D721Med (cell line): ENCODE results near the gene FAM222B.
A peak's percentile ranks its signal among the peaks of the same experiment; 100 is the strongest.

ENCODE experiments used
- DNase-seq: peaks from one replicate; pipeline ENCODE4 v3.0.0; 2011; ENCODE audit warnings: low spot score; ENCODE audit not compliant: insufficient read length
- FAIRE-seq: peaks from 2 replicates; lab custom pipeline; 2011; peaks lifted over from hg19 to GRCh38; lab: Jason Lieb, UNC
- TF ChIP-seq, protein P1 (sequence below): IDR thresholded peaks from 2 replicates; pipeline ENCODE4 v1.5.1; 2012; ENCODE audit warnings: mild to moderate bottlenecking, control low read depth; ENCODE audit not compliant: insufficient read depth; ENCODE audit errors: missing control alignments

Gene FAM222B

DNA sequence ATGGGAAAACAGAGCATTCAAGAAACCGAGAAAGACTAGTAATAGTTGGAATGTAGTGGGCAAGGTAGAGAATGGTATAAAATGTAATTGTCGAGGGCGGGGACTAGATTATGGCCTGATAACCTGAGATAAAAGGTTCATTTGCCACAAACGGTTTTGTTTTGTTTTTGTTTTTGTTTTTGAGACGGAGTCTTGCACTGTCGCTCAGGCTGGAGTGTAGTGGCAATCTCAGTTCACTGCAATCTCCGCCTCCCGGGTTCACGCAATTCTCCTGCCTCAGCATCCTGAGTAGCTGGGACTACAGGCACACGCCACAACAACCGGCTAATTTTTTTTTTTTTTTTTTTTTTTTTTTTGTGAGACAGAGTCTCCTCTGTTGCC lies 112.7 kb downstream of the FAM222B start:
- FAIRE-seq (no peak), DNase-seq (no peak)
- TF ChIP-seq, protein P1, sequence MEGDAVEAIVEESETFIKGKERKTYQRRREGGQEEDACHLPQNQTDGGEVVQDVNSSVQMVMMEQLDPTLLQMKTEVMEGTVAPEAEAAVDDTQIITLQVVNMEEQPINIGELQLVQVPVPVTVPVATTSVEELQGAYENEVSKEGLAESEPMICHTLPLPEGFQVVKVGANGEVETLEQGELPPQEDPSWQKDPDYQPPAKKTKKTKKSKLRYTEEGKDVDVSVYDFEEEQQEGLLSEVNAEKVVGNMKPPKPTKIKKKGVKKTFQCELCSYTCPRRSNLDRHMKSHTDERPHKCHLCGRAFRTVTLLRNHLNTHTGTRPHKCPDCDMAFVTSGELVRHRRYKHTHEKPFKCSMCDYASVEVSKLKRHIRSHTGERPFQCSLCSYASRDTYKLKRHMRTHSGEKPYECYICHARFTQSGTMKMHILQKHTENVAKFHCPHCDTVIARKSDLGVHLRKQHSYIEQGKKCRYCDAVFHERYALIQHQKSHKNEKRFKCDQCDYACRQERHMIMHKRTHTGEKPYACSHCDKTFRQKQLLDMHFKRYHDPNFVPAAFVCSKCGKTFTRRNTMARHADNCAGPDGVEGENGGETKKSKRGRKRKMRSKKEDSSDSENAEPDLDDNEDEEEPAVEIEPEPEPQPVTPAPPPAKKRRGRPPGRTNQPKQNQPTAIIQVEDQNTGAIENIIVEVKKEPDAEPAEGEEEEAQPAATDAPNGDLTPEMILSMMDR = no peak

DNA sequence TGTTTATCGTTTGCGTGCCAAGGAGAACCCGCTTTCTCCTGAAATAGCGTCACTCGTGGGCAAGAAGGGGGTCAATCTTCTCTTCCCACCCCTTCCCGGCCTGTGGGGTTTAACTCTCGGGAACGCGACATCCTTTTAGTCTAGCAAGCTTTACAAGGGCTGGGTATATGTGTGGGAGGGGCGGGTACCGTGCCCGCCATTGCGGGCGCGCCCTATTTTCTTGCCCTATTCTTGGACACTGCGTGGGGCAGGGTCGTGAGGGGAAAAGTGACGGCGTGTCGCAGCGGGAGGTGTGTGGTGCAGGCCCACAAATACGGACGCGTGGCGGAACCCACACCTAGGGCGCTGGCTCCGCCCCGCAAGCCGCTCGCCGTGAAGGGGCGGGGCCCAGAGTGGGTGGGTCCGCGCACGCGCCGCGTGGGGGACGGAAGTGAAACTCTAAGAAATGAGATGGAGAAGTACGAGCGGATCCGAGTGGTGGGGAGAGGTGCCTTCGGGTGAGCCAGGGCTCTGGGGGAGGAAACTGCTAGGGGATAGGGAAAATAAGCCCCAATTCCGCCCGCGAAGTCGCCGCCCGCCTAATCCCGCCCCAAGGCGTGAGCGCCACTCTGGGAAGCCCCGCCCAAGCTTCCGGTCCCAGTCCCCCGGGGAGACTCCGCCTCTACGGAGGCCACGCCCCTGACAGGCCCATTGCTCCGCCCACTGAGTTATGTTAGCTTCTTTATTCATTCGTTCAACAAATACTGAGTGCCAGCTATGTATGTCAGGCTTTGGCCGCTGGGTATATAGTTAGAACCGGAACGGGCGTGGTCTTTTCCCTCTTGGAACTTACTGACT lies 114.0 kb downstream of the FAM222B start, which contains the start of gene NEK8:
NEK8 (plus strand) TSS at position 425 of the 837 bp plus-strand sequence; CDS start at position 451, 26 bp downstream.
- FAIRE-seq (no peak), DNase-seq (peak; percentile 87)
- TF ChIP-seq, protein P1 = no peak

DNA sequence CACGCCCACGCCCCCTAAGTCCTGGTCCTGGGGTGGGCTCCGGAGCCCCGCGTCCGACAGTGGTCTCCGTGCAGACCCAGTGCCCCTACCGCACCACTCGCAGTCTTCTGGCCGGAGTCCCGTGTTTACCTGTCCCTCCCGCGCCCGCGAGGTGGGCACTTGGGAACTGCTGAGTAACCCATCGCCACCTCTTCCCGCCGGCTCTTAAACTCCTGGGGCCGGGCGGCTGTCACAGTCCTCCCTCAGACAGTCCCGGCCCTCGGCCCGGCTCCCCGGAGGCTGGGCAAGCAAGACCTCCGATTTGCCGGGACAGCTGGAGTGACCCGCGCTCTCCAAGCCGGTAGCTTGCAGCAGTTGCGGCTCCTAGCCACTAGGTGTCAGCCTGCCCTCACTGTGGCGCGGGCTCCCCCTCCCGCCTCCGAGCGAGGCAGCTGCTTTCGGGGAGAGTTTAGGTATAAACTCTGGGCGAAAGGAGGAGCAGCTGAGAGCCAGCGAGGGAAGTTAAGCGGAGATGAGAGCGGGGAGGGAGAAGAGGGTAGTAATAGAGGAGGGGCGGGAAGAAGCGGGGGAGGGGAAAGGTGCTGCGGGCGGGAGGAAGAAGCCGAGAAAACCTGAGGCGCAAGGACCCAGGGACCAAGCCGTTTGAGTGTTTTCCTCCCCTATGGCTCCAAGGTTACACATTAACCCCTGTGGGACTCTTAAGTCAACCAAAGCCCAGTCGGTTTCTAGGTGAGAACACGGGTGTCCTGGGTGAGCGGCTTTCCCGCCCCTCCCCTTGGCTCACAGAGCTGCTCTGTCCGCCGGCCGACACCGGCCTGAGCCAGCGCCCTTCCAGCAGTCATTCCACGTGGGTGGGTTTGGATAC lies 115.7 kb downstream of the FAM222B start:
- FAIRE-seq (no peak), DNase-seq (no peak)
- TF ChIP-seq, protein P1 = peak; percentile 100

DNA sequence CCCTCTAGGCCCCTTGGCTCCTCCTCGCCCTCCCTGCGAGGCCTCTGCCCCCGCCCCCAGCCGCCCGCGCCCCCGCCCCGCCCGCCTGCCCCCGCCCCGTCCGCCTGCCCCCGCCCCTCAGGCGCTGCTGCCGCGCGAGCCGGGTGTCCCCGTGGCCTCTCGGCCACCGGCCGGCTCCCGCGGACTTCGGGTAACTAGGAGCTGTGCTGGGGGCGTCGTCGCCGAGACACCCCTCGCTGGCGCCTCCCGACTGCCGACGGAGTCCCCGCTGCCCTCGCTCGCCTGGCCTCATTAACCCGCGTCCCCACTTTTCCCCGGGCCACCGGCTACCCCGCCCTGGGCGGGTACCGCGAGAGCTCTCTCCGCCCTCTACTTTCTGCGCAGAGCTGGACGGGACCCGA lies 116.4 kb downstream of the FAM222B start, which contains the start of gene TLCD1:
TLCD1 (minus strand) TSS at position 8 of the 401 bp plus-strand sequence. CDS start 136 bp downstream, outside the sequence.
- no peak for FAIRE-seq
- TF ChIP-seq, protein P1 = no peak
- peak; percentile 72 for DNase-seq

DNA sequence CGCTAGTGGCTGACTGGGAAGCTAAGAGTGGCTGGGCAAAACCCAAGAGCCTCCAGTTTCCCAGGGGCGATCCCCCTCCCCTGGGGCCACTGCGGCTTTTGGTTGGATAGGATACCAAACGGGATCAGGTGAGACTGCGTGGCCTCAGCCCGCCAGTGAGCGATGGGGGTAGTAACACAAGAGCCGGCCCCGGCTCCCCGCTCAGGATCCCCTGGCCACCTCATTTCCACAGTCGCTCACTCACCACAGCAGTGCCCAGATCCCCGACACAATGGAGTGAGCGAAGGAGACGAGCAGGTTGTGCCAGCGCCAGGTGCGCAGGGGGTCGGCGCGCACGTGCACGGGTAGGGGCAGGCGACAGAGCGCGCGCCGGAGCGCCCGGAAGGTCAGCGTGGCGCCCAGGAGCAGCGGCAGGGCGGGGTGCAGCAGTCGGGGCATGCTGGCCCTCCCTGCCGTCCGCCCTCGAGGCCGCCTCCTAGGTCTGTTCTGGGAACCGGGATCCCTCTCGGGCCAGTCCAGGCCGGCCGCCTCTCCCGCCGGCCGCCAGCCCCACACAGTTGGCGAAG lies 116.8 kb downstream of the FAM222B start:
- no peak for FAIRE-seq
- DNase-seq = no peak
- TF ChIP-seq, protein P1 = no peak

DNA sequence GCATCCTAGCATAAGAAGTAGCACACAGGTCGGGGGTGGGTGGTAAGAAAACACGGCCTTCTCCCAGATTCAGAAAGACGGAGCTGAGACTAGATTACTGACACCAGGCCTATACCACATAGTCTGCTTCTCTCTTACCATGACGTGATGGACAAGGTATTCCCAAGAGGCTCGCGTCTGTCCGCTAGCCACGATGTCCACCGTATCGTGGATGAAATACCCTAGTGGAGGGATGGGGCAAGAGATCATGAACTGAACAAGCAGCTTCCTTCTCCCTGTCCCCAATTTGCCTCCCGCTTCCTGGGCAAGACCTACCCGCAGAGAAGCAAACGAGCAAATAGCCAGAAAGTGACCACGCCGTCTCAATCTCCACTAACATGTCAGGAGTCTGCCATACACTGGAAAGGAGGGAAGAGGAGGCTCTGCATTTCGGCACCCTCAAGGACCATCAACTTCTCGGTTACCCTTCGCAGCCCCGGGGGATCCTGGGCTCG lies 117.4 kb downstream of the FAM222B start:
- TF ChIP-seq, protein P1 = no peak

More for the DNA sequence above, 117.4 kb downstream of the FAM222B start:
- DNase-seq = no peak
- no peak for FAIRE-seq
